ENCODE data around the gene CLMP.

CLMP gene

DNA sequence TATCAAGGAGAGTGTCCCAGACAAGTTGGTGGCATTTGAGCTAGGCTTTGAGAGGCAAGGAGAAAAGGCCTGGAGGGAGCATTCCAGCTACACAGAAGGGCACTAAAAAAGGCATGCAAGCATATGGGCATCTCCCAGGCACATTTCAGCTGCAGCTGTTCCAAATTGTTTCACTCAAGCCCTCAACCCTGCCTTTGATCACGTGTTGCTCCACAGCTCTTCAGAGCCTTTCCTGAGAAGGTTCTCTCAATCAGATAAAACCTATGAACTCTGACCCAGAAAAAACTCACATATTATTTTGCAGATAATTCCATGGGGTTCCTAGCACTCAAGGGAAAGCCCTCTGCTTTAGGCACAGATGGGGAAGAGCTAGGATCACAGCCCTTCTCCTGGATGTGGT is 108.7 kb downstream of the CLMP start:
- DNase-seq (ENCODE audit: low read depth in 2 of 2, low spot score in 1 of 2) = no peak

GRCh38 chr11:123085497-123085896 is 109.6 kb downstream of the CLMP start:
- DNase-seq (ENCODE audit: low read depth in 2 of 2, low spot score in 1 of 2) = no peak

- DNase-seq (ENCODE audit: low read depth in 2 of 2, low spot score in 1 of 2) = no peak
These were observed 110.6 kb downstream of the CLMP start for GRCh38 chr11:123084454-123084853.

GRCh38 chr11:123083623-123084029 is 111.4 kb downstream of the CLMP start:
- DNase-seq (ENCODE audit: low read depth in 2 of 2, low spot score in 1 of 2) = peak; percentile 31 to 36

GRCh38 chr11:123082977-123083376 is 112.1 kb downstream of the CLMP start:
- DNase-seq (ENCODE audit: low read depth in 2 of 2, low spot score in 1 of 2) = no peak

- no peak for DNase-seq (ENCODE audit: low read depth in 2 of 2, low spot score in 1 of 2)
These were observed 115.0 kb downstream of the CLMP start for GRCh38 chr11:123080015-123080414.

- no peak for DNase-seq (ENCODE audit: low read depth in 2 of 2, low spot score in 1 of 2)
These were observed 118.6 kb downstream of the CLMP start for GRCh38 chr11:123076484-123076883.

GRCh38 chr11:123073343-123074057 is 121.5 kb downstream of the CLMP start:
- no peak for DNase-seq (ENCODE audit: low read depth in 2 of 2, low spot score in 1 of 2)

DNA sequence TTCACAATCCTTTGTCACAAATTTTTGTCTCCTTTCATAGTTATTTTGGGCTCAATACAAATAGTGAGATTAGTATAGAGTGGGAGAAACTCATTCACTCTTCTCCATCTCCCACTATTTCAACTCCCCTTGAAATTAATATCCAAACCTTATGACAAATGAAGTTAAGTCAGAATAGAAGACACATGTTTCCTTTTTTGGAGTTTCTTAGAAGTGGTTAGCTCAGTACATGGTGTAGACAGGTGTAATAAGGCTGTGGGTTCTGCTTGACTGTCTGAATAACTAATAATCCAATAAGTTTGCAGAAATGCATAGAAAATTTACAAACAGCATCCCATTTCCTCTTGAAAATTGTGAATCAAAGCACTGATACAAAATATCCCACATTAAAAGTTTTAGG is 122.3 kb downstream of the CLMP start:
- DNase-seq (ENCODE audit: low read depth in 2 of 2, low spot score in 1 of 2) = no peak

- DNase-seq (ENCODE audit: low read depth in 2 of 2, low spot score in 1 of 2) = no peak
These were observed 122.7 kb downstream of the CLMP start for GRCh38 chr11:123072332-123072761.

DNA sequence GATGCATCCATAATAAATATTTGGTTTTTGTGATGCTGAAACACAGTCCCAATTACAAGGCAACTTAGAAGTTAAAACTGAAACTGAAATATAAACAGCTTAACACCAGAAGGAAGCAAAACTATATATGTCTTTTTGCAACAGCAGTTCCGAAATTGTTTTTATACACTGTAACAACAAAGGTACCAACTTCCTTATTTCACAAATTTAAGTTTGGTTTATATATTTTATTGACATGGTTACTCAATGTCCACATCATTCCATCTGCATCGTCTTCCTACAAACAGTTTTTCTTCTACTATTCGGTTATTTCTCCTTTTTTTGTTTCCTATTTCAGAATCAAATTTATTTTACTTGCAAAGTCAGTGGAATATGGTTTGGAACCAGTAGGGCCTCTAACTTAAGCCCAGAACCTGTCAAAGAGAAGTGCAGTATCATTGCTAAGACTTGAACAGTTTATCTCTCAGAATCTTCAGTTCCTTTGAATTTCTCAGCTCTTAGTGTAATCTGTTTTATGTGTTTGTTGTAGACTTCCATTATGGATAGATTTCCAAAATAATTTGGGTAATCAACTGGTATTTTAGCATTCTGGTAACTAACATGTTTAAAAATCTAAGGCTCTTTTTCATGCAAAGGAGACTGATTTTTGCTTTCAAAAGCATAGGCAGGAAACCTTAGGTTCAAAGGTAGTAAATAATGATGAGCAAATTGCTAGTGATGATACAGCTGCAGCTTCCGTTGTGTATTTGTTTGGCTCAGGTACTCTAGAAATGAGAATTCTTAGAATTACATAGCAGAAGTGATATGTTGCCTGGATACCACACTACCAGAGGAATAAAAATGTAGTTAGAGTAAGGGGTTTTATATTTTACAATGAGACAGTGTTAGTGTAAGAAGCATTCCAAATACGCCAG is 124.9 kb downstream of the CLMP start:
- DNase-seq (ENCODE audit: low read depth in 2 of 2, low spot score in 1 of 2) = no peak

DNA sequence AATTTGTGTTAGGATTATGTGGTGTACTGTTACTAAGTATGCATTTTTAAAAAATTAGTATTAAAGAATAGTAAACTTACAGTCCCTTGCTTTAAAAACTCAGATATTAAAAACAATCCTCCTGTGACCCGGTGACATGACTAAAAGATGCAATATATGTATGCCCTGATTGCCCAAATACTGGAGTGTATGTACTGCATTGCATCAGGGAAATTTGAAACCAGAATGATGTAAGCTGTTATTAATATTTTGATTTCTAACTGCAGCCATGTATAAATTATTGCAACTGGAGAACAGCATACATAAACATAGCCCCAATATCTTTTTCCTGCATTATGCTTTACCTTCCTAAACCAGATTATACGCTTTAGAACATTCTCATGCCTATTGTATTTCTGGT is 129.4 kb downstream of the CLMP start:
- DNase-seq (ENCODE audit: low read depth in 2 of 2, low spot score in 1 of 2) = no peak

DNA sequence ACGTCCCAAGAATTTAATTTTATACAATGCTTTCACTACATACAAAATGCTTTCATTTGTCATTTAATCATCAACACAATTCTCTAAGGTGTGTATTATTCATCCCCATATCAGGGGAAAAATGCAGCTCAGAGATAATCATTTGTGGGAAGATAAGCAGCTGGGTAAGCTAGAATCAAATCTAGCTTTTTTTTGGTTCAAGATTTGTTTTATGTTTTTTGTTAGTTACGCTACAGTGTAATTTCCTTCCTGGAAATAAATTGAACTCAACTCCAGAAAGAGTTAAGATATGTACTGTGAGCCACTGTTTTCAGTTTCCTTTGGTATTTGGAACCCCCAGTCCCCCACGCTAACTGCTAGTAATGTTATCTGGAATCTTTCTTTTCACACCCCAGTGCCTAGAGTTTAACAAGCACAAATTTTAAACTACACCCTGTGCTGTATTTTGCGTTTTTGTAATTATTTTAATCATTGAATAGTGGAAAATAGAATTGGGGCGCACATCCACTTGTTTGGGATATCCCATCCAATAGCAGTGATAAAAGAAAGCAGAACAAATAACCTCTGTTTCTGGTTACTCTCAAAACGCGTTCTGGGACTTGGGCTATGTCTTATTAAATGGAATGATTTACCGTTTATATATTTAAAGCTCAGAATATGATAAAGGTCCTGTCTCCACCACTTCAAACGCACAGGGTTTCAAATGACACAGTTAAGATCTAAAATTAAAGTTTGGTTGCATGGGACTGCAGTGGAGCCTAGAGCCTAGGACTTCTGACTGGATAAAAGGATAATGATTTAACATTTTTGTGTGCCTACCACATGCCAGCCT is 131.0 kb downstream of the CLMP start:
- DNase-seq (ENCODE audit: low read depth in 2 of 2, low spot score in 1 of 2) = no peak

DNA sequence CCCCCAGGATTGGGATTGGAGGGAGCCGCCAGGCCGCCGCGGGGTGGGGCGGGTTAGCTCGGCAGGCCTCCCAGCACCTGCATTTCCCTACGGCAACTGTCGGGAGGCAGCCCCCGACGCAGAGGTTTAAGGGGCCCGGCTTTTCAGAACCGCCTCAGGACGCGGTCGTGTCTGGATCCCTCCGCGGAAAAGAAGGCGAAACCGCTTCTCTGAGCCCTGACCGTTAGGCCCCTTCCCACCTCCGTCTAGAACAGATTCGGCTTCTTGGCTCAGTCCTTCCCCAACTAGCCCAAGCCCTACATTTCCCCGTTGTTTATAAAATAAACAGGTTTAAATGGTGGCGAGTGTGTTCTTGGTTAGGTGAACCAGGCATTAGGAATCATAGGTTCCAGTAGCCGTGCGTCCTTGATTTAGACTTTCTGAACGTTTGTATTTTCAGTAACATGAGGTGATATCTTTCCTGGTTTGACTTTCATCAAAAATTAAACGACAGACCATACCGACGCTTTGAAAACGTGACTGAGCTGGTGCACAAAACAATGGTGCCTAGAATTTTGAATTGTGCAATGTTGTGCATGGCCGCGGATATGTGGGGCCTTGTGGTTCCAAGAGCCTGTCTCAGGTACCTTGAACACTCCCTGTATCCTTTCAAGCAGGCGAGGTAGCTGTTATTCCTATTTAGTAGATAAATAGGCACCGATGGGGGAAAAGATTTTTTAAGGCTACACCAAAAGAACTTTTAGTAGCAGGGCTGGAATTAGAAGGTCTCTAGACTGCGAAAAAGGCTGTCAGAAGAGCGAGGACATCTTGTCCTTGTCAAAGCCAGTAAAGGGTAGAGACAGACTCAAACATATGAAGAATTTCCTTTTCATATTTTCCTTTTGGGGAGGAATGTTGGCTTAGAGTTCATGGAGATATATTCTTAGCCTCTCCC is 131.9 kb downstream of the CLMP start:
- DNase-seq (ENCODE audit: low read depth in 2 of 2, low spot score in 1 of 2) = no peak

GRCh38 chr11:123062158-123062891 is 132.7 kb downstream of the CLMP start:
- DNase-seq (ENCODE audit: low read depth in 2 of 2, low spot score in 1 of 2) = peak; percentile 95 to 99

GRCh38 chr11:123061403-123062157 is 133.5 kb downstream of the CLMP start, which contains the start of gene HSPA8:
TSS of gene HSPA8 (minus strand) at chr11:123062136. CDS start at chr11:123061324, 812 bp downstream.
- DNase-seq (ENCODE audit: low read depth in 2 of 2, low spot score in 1 of 2) = peak; percentile 32 to 41

DNA sequence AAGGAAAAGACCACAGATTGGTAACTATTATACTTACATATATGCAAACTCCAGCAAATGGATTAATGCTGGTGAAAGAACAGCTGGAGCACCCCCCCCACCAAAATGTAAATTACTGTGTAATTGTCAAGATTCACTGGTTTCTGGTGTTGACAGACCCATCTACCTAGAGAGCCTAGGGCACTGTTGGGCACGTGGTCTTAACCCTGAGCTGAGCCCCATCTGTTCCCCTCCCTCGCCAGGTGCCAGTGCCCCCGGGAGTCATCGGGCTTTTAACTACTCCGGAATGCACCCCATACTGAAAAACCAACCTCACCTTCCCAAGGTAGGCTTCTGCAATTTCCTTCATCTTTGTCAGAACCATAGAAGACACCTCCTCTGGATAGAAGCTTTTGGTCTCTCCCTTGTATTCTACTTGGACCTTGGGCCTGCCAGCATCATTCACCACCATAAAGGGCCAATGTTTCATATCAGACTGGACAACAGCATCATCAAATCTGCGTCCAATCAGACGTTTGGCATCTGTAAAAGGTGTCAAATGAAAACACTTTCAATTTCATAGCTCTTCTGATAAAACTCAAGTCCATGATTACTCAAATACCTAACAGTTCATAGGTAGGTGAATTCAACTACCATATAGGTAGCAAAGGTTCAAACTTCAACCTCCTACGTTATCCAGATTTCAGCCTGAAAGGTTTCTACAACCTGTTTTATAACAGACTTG is 134.6 kb downstream of the CLMP start:
- DNase-seq (ENCODE audit: low read depth in 2 of 2, low spot score in 1 of 2) = no peak
